Smooth muscle cell (in vitro differentiated cells): ENCODE results near the gene EPHA2. TPM values are rescaled to one million over a fixed set of nuclear protein-coding genes. Genes with fewer than 3 reads are reported as not detected.

Experiments
- DNase-seq: peaks from one replicate; lab custom pipeline; 2025; ENCODE audit not compliant: unreplicated experiment; lab: John Stamatoyannopoulos, UW
- H2AFZ ChIP-seq: fragments of 200-600 bp; sonication (generic); 2 replicates; pipeline ENCODE4 v1.6.0; 2016; ENCODE audit warnings: antibody characterized with exemption, low read depth, mild to moderate bottlenecking
- H3F3A ChIP-seq: fragments of 200-600 bp; sonication (generic); 2 replicates; pipeline ENCODE4 v1.6.0; 2017; ENCODE audit warnings: antibody characterized with exemption, low read depth
- H3K27ac ChIP-seq: fragments of 200-600 bp; sonication (generic); 2 replicates; pipeline ENCODE4 v1.5.1; 2016; ENCODE audit warnings: low read depth, mild to moderate bottlenecking
- H3K27me3 ChIP-seq: fragments of 200-600 bp; sonication (generic); 2 replicates; pipeline ENCODE4 v1.6.1; 2016; ENCODE audit warnings: low read depth, mild to moderate bottlenecking
- H3K36me3 ChIP-seq: fragments of 200-600 bp; sonication (generic); 2 replicates; pipeline ENCODE4 v1.5.1; 2016; ENCODE audit warnings: low read depth
- H3K4me1 ChIP-seq: fragments of 200-600 bp; sonication (generic); 2 replicates; pipeline ENCODE4 v1.5.1; 2016; ENCODE audit warnings: low read depth
- H3K4me2 ChIP-seq: fragments of 200-600 bp; sonication (generic); 2 replicates; pipeline ENCODE4 v1.6.0; 2016; ENCODE audit warnings: mild to moderate bottlenecking
- H3K4me3 ChIP-seq: fragments of 200-600 bp; sonication (generic); 2 replicates; pipeline ENCODE4 v1.5.1; 2016; ENCODE audit warnings: mild to moderate bottlenecking
- H3K79me2 ChIP-seq: fragments of 200-600 bp; sonication (generic); 2 replicates; pipeline ENCODE4 v1.6.0; 2016; ENCODE audit warnings: low read depth, mild to moderate bottlenecking
- H3K9ac ChIP-seq: fragments of 200-600 bp; sonication (generic); 2 replicates; pipeline ENCODE4 v1.6.0; 2016; ENCODE audit warnings: low read depth
- H3K9me3 ChIP-seq: fragments of 200-600 bp; sonication (generic); replicated peaks from 2 replicates; pipeline ENCODE4 v1.5.1; 2016; ENCODE audit warnings: low read depth
- H4K20me1 ChIP-seq: fragments of 200-600 bp; sonication (generic); 2 replicates; pipeline ENCODE4 v1.6.0; 2016; ENCODE audit warnings: low read depth
- CTCF ChIP-seq: fragments of 200-600 bp; sonication (generic); IDR thresholded peaks from 2 replicates; pipeline ENCODE4 v1.5.1; 2017; ENCODE audit warnings: borderline replicate concordance, mild to moderate bottlenecking, antibody characterized with exemption; ENCODE audit not compliant: insufficient read depth, poor library complexity, severe bottlenecking
- WGBS: methylation state at CpG from one replicate; pipeline ENCODE4 v1.1.7; 2016; ENCODE audit warnings: low lambda C conversion rate; 5-methylcytosine and 5-hydroxymethylcytosine counted together
- polyA plus RNA-seq: library from polyadenylated mRNA; unstranded; fragments of >200 nt; fragmentation: Nextera tagmentation; extraction: Ambion mirVana; gene quantifications from 2 replicates; pipeline ENCODE4 v1.2.1, GENCODE V29; 2016
- total RNA-seq: library from RNA; depleted of rRNA; stranded (reverse); fragments of >200 nt; gene quantifications from 2 replicates; pipeline ENCODE4 v1.2.3, GENCODE V29; 2014

Gene EPHA2
- total and polyA plus RNA-seq, 2 experiments from 2014 or later, result 27.3 to 34.8 TPM

GRCh38 chr1:16167331-16168143 is 11.7 kb upstream of the EPHA2 start:
- no peaks in the 10 kb centered on the region for H3K36me3 ChIP-seq
- no peak for DNase-seq
- no peaks in the 10 kb centered on the region for H4K20me1 ChIP-seq
- peak overlapping the region; percentile 58 for H3K4me3 ChIP-seq
- H3K27ac ChIP-seq, result no peak overlapping the region
- H3K4me1 ChIP-seq, result peaks cover 29% of the 10 kb centered on the region
- TF ChIP-seq CTCF, result no peak
- peak overlapping the region; percentile 99 for H3K4me2 ChIP-seq
- no peaks in the 10 kb centered on the region for H3K9me3 ChIP-seq
- H3K9ac ChIP-seq, result peak overlapping the region; percentile 60
- H3K79me2 ChIP-seq, result no peaks in the 10 kb centered on the region
- 7% methylated on average over 26 of the region's 60 CpGs for WGBS
- peaks cover 13% of the 10 kb centered on the region for H3F3A ChIP-seq
- H2AFZ ChIP-seq, result no peak overlapping the region
- no peaks in the 10 kb centered on the region for H3K27me3 ChIP-seq

GRCh38 chr1:16166117-16166516 is 10.2 kb upstream of the EPHA2 start:
- H3K27me3 ChIP-seq, result no peaks in the 10 kb centered on the region
- no peak overlapping the region for H2AFZ ChIP-seq
- DNase-seq, result no peak
- no peak overlapping the region for H3K4me2 ChIP-seq
- 50% methylated on average over 2 of the region's 2 CpGs for WGBS
- H3K4me3 ChIP-seq, result no peak overlapping the region
- TF ChIP-seq CTCF, result no peak
- no peaks in the 10 kb centered on the region for H4K20me1 ChIP-seq
- no peaks in the 10 kb centered on the region for H3K79me2 ChIP-seq
- H3K9me3 ChIP-seq, result no peaks in the 10 kb centered on the region
- peaks cover 13% of the 10 kb centered on the region for H3F3A ChIP-seq
- peaks cover 38% of the 10 kb centered on the region for H3K4me1 ChIP-seq
- H3K27ac ChIP-seq, result no peak overlapping the region
- H3K36me3 ChIP-seq, result no peaks in the 10 kb centered on the region
- no peak overlapping the region for H3K9ac ChIP-seq

- WGBS, result 81% methylated on average over 7 of the region's 7 CpGs
- Histone ChIP-seq H3K4me3 (no peak overlapping the region), H3K27ac (no peak overlapping the region), H3K79me2 (no peaks in the 10 kb centered on the region), H3K4me1 (peaks cover 38% of the 10 kb centered on the region), H4K20me1 (no peaks in the 10 kb centered on the region), H3F3A (peaks cover 13% of the 10 kb centered on the region), H3K36me3 (no peaks in the 10 kb centered on the region), H3K9me3 (no peaks in the 10 kb centered on the region), H3K9ac (no peak overlapping the region), H3K27me3 (no peaks in the 10 kb centered on the region), H3K4me2 (no peak overlapping the region), H2AFZ (no peak overlapping the region)
- DNase-seq, result no peak
- no peak for TF ChIP-seq CTCF
Measured at GRCh38 chr1:16165548-16165947, 9.7 kb upstream of the EPHA2 start.

- Histone ChIP-seq H3K27ac (peak overlapping the region; percentile 73), H3K79me2 (no peaks in the 10 kb centered on the region), H3K4me3 (no peak overlapping the region), H4K20me1 (no peaks in the 10 kb centered on the region), H3K36me3 (no peaks in the 10 kb centered on the region), H3K4me2 (no peak overlapping the region), H2AFZ (no peak overlapping the region), H3F3A (peaks cover 13% of the 10 kb centered on the region), H3K4me1 (peaks cover 38% of the 10 kb centered on the region), H3K9ac (peak overlapping the region; percentile 17), H3K27me3 (no peaks in the 10 kb centered on the region), H3K9me3 (no peaks in the 10 kb centered on the region)
- 75% methylated on average over 5 of the region's 5 CpGs for WGBS
- no peak for DNase-seq
- no peak for TF ChIP-seq CTCF
Measured at GRCh38 chr1:16165073-16165364, 9.2 kb upstream of the EPHA2 start.
